ENCODE measurements around the gene CACYBP.

GRCh38 chr1:175015243-175015642 is 15.5 kb downstream of the CACYBP start:
- TF ChIP-seq, protein P1, sequence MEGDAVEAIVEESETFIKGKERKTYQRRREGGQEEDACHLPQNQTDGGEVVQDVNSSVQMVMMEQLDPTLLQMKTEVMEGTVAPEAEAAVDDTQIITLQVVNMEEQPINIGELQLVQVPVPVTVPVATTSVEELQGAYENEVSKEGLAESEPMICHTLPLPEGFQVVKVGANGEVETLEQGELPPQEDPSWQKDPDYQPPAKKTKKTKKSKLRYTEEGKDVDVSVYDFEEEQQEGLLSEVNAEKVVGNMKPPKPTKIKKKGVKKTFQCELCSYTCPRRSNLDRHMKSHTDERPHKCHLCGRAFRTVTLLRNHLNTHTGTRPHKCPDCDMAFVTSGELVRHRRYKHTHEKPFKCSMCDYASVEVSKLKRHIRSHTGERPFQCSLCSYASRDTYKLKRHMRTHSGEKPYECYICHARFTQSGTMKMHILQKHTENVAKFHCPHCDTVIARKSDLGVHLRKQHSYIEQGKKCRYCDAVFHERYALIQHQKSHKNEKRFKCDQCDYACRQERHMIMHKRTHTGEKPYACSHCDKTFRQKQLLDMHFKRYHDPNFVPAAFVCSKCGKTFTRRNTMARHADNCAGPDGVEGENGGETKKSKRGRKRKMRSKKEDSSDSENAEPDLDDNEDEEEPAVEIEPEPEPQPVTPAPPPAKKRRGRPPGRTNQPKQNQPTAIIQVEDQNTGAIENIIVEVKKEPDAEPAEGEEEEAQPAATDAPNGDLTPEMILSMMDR (IDR thresholded peaks at IDR 0.05) = no peak
- TF ChIP-seq POLR2A (IDR thresholded peaks at IDR 0.05) = no peak
- no peak for TF ChIP-seq POLR2AphosphoS5 (IDR thresholded peaks at IDR 0.05)

Data from gastroesophageal sphincter (tissue), 3 donors.